Natural killer cell (primary cell): Measurements from ENCODE around the gene SCYGR4. TPM values are rescaled to one million over a fixed set of nuclear protein-coding genes. Genes with fewer than 3 reads are reported as not detected.

Experiments
- ATAC-seq, 3 donors: fragments of 150-1000 bp in 2 of 3; fragments of 200-7000 bp in 1 of 3; cut with Tn5 transposase; 1 replicate in 1 of 3; 2 replicates in 2 of 3; pipeline ENCODE4 v1.10.0; 2021; ENCODE audit warnings: mild to moderate bottlenecking in 2 of 3, moderate library complexity in 2 of 3
- DNase-seq, 2 donors: peaks; one replicate each; pipeline versions ENCODE4 v3.0.0 to v3.0.0-alpha.2; 2013 to 2021; ENCODE audit warnings: mixed read lengths in 1 of 2
- H3K27ac ChIP-seq: one replicate; pipeline ENCODE4 v1.5.1; 2013; ENCODE audit warnings: mild to moderate bottlenecking, low read length
- H3K27me3 ChIP-seq: one replicate; pipeline ENCODE4 v1.6.1; 2013; ENCODE audit warnings: low read length; ENCODE audit not compliant: control insufficient read depth, insufficient read depth
- H3K36me3 ChIP-seq: one replicate; pipeline ENCODE4 v1.6.1; 2013; ENCODE audit warnings: low read length; ENCODE audit not compliant: control insufficient read depth, insufficient read depth
- H3K4me1 ChIP-seq: one replicate; pipeline ENCODE4 v1.6.1; 2013; ENCODE audit warnings: low read length; ENCODE audit not compliant: control insufficient read depth, insufficient read depth
- H3K4me3 ChIP-seq: one replicate; pipeline ENCODE4 v1.5.1; 2013; ENCODE audit warnings: low read length
- H3K9me3 ChIP-seq: one replicate; pipeline ENCODE4 v1.6.1; 2013; ENCODE audit warnings: low read length; ENCODE audit not compliant: control insufficient read depth, insufficient read depth
- H3K27ac Mint-ChIP-seq, 2 donors: one replicate each; pipeline ENCODE4 v1.8.0; 2022; ENCODE audit warnings: mild to moderate bottlenecking in 2 of 2, mixed read lengths in 2 of 2, moderate library complexity in 1 of 2
- H3K27me3 Mint-ChIP-seq, 2 donors: one replicate each; pipeline ENCODE4 v1.8.0; 2022; ENCODE audit warnings: low read depth in 2 of 2, mixed read lengths in 2 of 2
- H3K36me3 Mint-ChIP-seq: one replicate; pipeline ENCODE4 v1.8.0; 2022; ENCODE audit warnings: mixed read lengths
- H3K4me1 Mint-ChIP-seq, 2 donors: one replicate each; pipeline ENCODE4 v1.8.0; 2022; ENCODE audit warnings: mixed read lengths in 2 of 2
- H3K4me3 Mint-ChIP-seq: one replicate; pipeline ENCODE4 v1.8.0; 2022; ENCODE audit warnings: mild to moderate bottlenecking, moderate library complexity, mixed read lengths
- H3K9me3 Mint-ChIP-seq, 2 donors: one replicate each; pipeline ENCODE4 v1.8.0; 2022; ENCODE audit warnings: mixed read lengths in 2 of 2
- WGBS: methylation state at CpG from one replicate; pipeline ENCODE4 v1.1.7; 2013; ENCODE audit warnings: missing lambda C conversion rate; ENCODE audit not compliant: insufficient coverage; 5-methylcytosine and 5-hydroxymethylcytosine counted together
- intact Hi-C: fragments of 100-400 bp; cut with micrococcal nuclease; formaldehyde crosslinking; loops from one replicate; pipeline ENCODE4 v1.14.2; 2022
- total RNA-seq, 4 donors: library from RNA; stranded (reverse); fragments of 120-200 nt in 1 of 4; gene quantifications; one replicate each; pipeline versions ENCODE4 v1.2.3 to v1.2.4, GENCODE V29; 2013 to 2022
- TF ChIP-seq, protein P1 (sequence below): fragments of 200-600 bp; IDR thresholded peaks from one replicate; pipeline ENCODE4 v1.8.0; 2022; ENCODE audit warnings: antibody characterized with exemption

The SCYGR4 gene
- total RNA-seq, 3 donors from 2014 or later (not counting 1 experiment from before 2014, with no cell fraction given), result not detected

DNA sequence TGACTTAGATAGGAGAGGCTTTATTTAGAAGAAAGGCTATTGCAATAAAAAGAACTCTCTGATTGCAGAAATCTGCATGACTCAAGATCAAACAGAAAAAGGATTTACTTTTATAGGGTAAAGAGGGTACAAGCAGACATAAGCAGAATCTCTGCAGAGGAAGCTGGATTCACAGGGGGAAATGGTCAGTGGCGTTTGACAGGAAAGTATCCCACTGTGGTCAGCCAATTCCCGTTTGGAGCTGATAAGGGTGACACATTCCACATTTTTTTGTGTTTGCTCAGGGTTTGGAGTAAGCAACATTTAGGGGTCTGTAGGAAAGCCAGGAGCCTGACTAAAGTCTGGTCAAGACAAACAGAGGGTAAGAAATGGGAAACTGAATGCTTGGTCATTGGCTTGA is 25.4 kb downstream of the SCYGR4 start:
- intact Hi-C loops, result no loop called here
- Histone ChIP-seq H3K27me3 (peaks cover 2% of the 10 kb centered on the region), H3K36me3 (no peaks in the 10 kb centered on the region), H3K27ac (no peak overlapping the region), H3K9me3 (no peaks in the 10 kb centered on the region), H3K4me1 (no peaks in the 10 kb centered on the region), H3K4me3 (no peak overlapping the region)
- TF ChIP-seq, protein P1, sequence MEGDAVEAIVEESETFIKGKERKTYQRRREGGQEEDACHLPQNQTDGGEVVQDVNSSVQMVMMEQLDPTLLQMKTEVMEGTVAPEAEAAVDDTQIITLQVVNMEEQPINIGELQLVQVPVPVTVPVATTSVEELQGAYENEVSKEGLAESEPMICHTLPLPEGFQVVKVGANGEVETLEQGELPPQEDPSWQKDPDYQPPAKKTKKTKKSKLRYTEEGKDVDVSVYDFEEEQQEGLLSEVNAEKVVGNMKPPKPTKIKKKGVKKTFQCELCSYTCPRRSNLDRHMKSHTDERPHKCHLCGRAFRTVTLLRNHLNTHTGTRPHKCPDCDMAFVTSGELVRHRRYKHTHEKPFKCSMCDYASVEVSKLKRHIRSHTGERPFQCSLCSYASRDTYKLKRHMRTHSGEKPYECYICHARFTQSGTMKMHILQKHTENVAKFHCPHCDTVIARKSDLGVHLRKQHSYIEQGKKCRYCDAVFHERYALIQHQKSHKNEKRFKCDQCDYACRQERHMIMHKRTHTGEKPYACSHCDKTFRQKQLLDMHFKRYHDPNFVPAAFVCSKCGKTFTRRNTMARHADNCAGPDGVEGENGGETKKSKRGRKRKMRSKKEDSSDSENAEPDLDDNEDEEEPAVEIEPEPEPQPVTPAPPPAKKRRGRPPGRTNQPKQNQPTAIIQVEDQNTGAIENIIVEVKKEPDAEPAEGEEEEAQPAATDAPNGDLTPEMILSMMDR, result no peak
- Mint-ChIP-seq H3K4me3 (no peak overlapping the region), H3K36me3 (no peaks in the 10 kb centered on the region), H3K4me1 (no peaks in the 10 kb centered on the region), H3K9me3 (no peaks in the 10 kb centered on the region), H3K27ac (no peak overlapping the region), H3K27me3 (peaks cover 0 to 4% of the 10 kb centered on the region in 2 donors)
- no peak for DNase-seq
- ATAC-seq, result no peak
- 51% methylated on average over 2 of the region's 2 CpGs for WGBS

DNA sequence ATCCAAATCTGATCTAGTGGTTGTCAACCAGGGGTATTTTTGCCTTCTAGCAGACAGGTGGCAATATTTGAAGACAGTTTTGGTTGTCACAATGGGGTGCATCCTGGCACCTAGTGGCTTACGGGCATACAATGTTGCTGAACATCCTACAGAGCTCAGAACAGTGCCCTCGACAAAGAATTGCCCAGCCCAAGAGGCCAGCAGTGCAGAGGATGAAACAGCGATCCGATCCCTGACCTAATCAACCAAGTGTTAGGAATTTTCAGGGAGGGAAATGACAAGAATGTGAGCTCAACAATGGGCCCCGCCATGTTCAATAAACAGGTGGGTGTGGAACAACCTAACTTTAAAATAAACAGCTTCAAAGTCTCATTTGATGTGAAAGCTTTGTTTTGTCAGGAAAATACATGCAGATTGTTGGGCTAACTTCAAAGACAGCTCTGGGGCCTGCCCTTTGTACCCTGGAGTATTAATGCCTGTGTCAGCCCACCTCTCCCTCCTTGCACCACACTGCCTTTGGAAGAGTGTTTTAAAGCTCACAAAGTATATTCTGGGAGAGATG is 26.8 kb downstream of the SCYGR4 start:
- Histone ChIP-seq H3K4me3 (no peak overlapping the region), H3K9me3 (no peaks in the 10 kb centered on the region), H3K27ac (no peak overlapping the region), H3K27me3 (peaks cover 2% of the 10 kb centered on the region), H3K4me1 (no peaks in the 10 kb centered on the region), H3K36me3 (no peaks in the 10 kb centered on the region)
- Mint-ChIP-seq H3K9me3 (no peaks in the 10 kb centered on the region), H3K27ac (no peak overlapping the region), H3K36me3 (no peaks in the 10 kb centered on the region), H3K4me1 (no peaks in the 10 kb centered on the region), H3K27me3 (peaks cover 0 to 11% of the 10 kb centered on the region in 2 donors), H3K4me3 (no peak overlapping the region)
- WGBS, result 93% methylated on average over 5 of the region's 5 CpGs
- DNase-seq (no peak), ATAC-seq (no peak)
- TF ChIP-seq, protein P1, result no peak
- intact Hi-C loops, result no loop called here

DNA sequence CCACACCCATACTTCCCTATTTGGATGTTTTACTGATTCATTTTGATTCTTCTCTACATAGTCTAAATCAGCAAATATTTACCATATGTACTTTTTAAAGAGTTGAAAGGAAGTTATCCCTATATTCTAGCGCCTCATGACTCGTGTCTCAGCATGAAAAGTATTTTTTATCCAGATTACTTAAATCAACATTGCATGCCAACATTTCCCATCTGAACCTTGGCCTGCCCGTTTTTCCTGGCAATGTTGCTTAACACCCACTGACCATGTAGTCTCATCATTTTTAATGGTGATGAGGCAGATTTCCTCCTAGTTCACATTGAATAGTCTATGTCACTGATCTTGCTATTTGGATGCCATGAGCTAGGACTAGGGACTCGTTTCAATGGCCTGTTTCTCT is 36.1 kb downstream of the SCYGR4 start:
- Histone ChIP-seq H3K4me1 (no peaks in the 10 kb centered on the region), H3K36me3 (no peaks in the 10 kb centered on the region), H3K4me3 (no peak overlapping the region), H3K27me3 (no peaks in the 10 kb centered on the region), H3K27ac (no peak overlapping the region), H3K9me3 (no peaks in the 10 kb centered on the region)
- no peak overlapping the region for H3K27ac Mint-ChIP-seq
- TF ChIP-seq, protein P1, result no peak
- no peaks in the 10 kb centered on the region for H3K9me3 Mint-ChIP-seq
- H3K4me3 Mint-ChIP-seq, result no peak overlapping the region
- no peaks in the 10 kb centered on the region for H3K4me1 Mint-ChIP-seq
- H3K27me3 Mint-ChIP-seq, result peaks cover 0 to 4% of the 10 kb centered on the region in 2 donors
- intact Hi-C loops, result no loop called here
- H3K36me3 Mint-ChIP-seq, result no peaks in the 10 kb centered on the region
- DNase-seq (no peak), ATAC-seq (no peak)
- WGBS, result 81% methylated on average over 3 of the region's 4 CpGs

DNA sequence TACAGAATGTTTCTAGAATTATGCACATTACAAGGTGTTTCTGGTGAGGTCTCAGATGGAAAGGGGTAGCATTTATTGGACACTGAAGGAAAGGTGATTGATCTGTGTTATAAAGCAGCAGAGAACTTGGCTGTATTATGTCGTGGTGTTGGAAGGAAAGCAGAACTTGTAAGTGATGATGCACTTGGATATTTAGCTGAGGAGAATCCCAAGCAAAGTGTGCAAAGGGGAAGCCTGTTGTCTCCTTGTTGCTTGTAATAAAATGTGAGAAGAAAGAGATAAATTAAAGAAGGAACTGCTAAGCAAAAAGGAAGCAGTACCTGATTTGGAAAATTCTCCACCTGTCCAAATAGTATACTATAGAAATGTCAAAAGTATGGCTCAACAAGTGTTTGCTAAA is 37.1 kb downstream of the SCYGR4 start:
- no peak overlapping the region for H3K4me3 ChIP-seq
- H3K36me3 Mint-ChIP-seq, result no peaks in the 10 kb centered on the region
- peaks cover 0 to 4% of the 10 kb centered on the region in 2 donors for H3K27me3 Mint-ChIP-seq
- H3K4me1 Mint-ChIP-seq, result no peaks in the 10 kb centered on the region
- H3K4me1 ChIP-seq, result no peaks in the 10 kb centered on the region
- no peak overlapping the region for H3K27ac Mint-ChIP-seq
- WGBS, result 62% methylated on average over 1 of the region's 1 CpG
- no peak for DNase-seq
- H3K9me3 Mint-ChIP-seq, result no peaks in the 10 kb centered on the region
- no peaks in the 10 kb centered on the region for H3K27me3 ChIP-seq
- no peak overlapping the region for H3K4me3 Mint-ChIP-seq
- intact Hi-C loops, result no loop called here
- TF ChIP-seq, protein P1, result no peak
- no peak overlapping the region for H3K27ac ChIP-seq
- ATAC-seq, result no peak
- H3K36me3 ChIP-seq, result no peaks in the 10 kb centered on the region
- H3K9me3 ChIP-seq, result no peaks in the 10 kb centered on the region
